ENCODE measurements around the gene THOC1. TPM values are rescaled to one million over a fixed set of nuclear protein-coding genes. Genes with fewer than 3 reads are reported as not detected.

The THOC1 gene
- total and polyA plus RNA-seq, 2 of the 4 experiments (the other 2 are of a cell fraction): 13.3 to 15.8 TPM

- H3K18ac ChIP-seq (ENCODE audit: low read depth, low read length): no peak overlapping the region
- H3K27ac ChIP-seq (ENCODE audit: insufficient read depth, low read length): no peak overlapping the region
- dilution Hi-C loops (cut with HindIII; ENCODE audit: low sequenced_read_pairs, unreplicated experiment) (no loop called here), intact Hi-C loops (cut with micrococcal nuclease) (no loop called here), in situ Hi-C loops (cut with MboI; ENCODE audit: low sequenced_read_pairs) (no loop called here)
- no peak overlapping the region for H3K9ac ChIP-seq (ENCODE audit: low read depth, low read length)
- H4K5ac ChIP-seq (ENCODE audit: low read depth, low read length): no peak overlapping the region
- peaks cover 6 to 12% of the 10 kb centered on the region in 2 experiments for H3K79me1 ChIP-seq (ENCODE audit: low read depth in 1 of 2, low read length in 2 of 2)
- H2AK5ac ChIP-seq (ENCODE audit: low read depth, low read length): no peak overlapping the region
- CTCF ChIA-PET: no interaction called here
- H2BK15ac ChIP-seq (ENCODE audit: low read depth, low read length): no peak overlapping the region
- TF ChIP-seq BHLHE40 (IDR thresholded peaks at IDR 0.05; ENCODE audit: low read depth, low read length) (no peak), RCOR1 (IDR thresholded peaks at IDR 0.05; ENCODE audit: insufficient replicate concordance, low read length) (no peak), MAZ (IDR thresholded peaks at IDR 0.05; ENCODE audit: borderline replicate concordance, low read depth, low read length) (no peak), USF2 (IDR thresholded peaks at IDR 0.05; ENCODE audit: low read depth, low read length) (no peak), CTCF (conservative IDR thresholded peaks at IDR 0.05; ENCODE audit: low read depth, low read length) (no peak), MAFK (IDR thresholded peaks at IDR 0.05; ENCODE audit: low read depth, low read length) (no peak), POLR2A (IDR thresholded peaks at IDR 0.05; ENCODE audit: low read depth, low read length) (no peak)
- H2AFZ ChIP-seq (replicated peaks; ENCODE audit: low read length, poor library complexity): no peak overlapping the region
- no peaks in the 10 kb centered on the region for H3K9me3 ChIP-seq (ENCODE audit: control insufficient read depth, insufficient read depth, low read length)
- no peak overlapping the region for H2BK120ac ChIP-seq (ENCODE audit: low read depth, low read length)
- POLR2A ChIA-PET (ENCODE audit: unreplicated experiment): no interaction called here
- peaks cover 28% of the 10 kb centered on the region for H3K36me3 ChIP-seq (ENCODE audit: control insufficient read depth, insufficient read depth, low read length)
- H2BK20ac ChIP-seq (ENCODE audit: low read depth, low read length): no peak overlapping the region
- no peak overlapping the region for H3K23ac ChIP-seq (ENCODE audit: low read depth, low read length)
- no peak overlapping the region for H3K4me2 ChIP-seq (ENCODE audit: low read depth, low read length)
- WGBS, 2 experiments (ENCODE audit: extremely low coverage in 2 of 2, insufficient read length in 1 of 2): no CpG with 5 or more reads among the region's 1 CpG
- H4K8ac ChIP-seq (ENCODE audit: low read depth in 2 of 2, low read length in 2 of 2): no peak overlapping the region
- no peaks in the 10 kb centered on the region; the same call in 1 of the 2 replicates for H3K9me1 ChIP-seq (ENCODE audit: insufficient read depth, low read length)
- no TSS peak for BruUV-seq (replicated peaks)
- no peaks in the 10 kb centered on the region for H3K27me3 ChIP-seq (ENCODE audit: control insufficient read depth, insufficient read depth, low read length)
- H4K20me1 ChIP-seq (ENCODE audit: insufficient read depth, low read length): no peaks in the 10 kb centered on the region
- no peak overlapping the region for H3K4ac ChIP-seq (ENCODE audit: low read depth, low read length)
- H4K91ac ChIP-seq (ENCODE audit: insufficient read depth, low read depth, low read length): no peak overlapping the region
- H2BK5ac ChIP-seq (ENCODE audit: low read depth, low read length, poor library complexity, severe bottlenecking): no peak overlapping the region
- no peak overlapping the region for H3K56ac ChIP-seq (ENCODE audit: extremely low read depth, insufficient read depth, low read length)
- H3K4me1 ChIP-seq (ENCODE audit: control insufficient read depth, insufficient read depth, low read length): no peaks in the 10 kb centered on the region
- no peak for DNase-seq
- H3K4me3 ChIP-seq (ENCODE audit: insufficient read depth, low read depth, low read length): no peak overlapping the region
- H2AK9ac ChIP-seq (replicated peaks; ENCODE audit: low read depth, low read length, poor library complexity): no peak overlapping the region
- H3K14ac ChIP-seq (replicated peaks; ENCODE audit: low read depth, low read length): no peak overlapping the region
- ATAC-seq (ENCODE audit: low read depth): no peak
These were observed 57.8 kb downstream of the THOC1 start for GRCh38 chr18:210075-210474.
